ENCODE measurements around the gene SH2D1A. TPM values are rescaled to one million over a fixed set of nuclear protein-coding genes. Genes with fewer than 3 reads are reported as not detected.

Gene SH2D1A
- total and polyA plus RNA-seq, 10 donors = 3.8 to 19.5 (median 11.0) TPM

- TF ChIP-seq CTCF (IDR thresholded peaks at IDR 0.05 in 8 of 11, conservative IDR thresholded peaks at IDR 0.05 in 3 of 11) = no peak
- Histone ChIP-seq H3K27me3 (replicated peaks in 1 of 7) (no peaks in the 10 kb centered on the region), H3K36me3 (no peaks in the 10 kb centered on the region), H3K9me3 (no peaks in the 10 kb centered on the region), H3K4me1 (no peaks in the 10 kb centered on the region), H3K4me3 (peak overlapping the region in 7 of 8 donors; percentile 5 to 65 (median 24)), H3K27ac (peak overlapping the region in 6 of 8 donors; percentile 43 to 87 (median 76))
- WGBS, 5 donors = 49 to 84% (median 51%) methylated on average over 5 of the region's 5 CpGs
- intact Hi-C loops (cut with DNase I; ENCODE audit: low total_unique reads) = no loop called here
- DNase-seq = no peak
Measured at GRCh38 chrX:124347242-124347641, 879 bp downstream of the SH2D1A start.

GRCh38 chrX:124348182-124348581, 1.8 kb downstream of the SH2D1A start:
- Histone ChIP-seq H3K36me3 (no peaks in the 10 kb centered on the region), H3K4me3 (peak overlapping the region in 6 of 8 donors; percentile 1 to 65 (median 16)), H3K27me3 (replicated peaks in 1 of 7) (no peaks in the 10 kb centered on the region), H3K4me1 (no peaks in the 10 kb centered on the region), H3K27ac (peak overlapping the region in 6 of 8 donors; percentile 14 to 87 (median 76)), H3K9me3 (no peaks in the 10 kb centered on the region)
- no peak for DNase-seq
- intact Hi-C loops (cut with DNase I; ENCODE audit: low total_unique reads) = no loop called here
- TF ChIP-seq CTCF (IDR thresholded peaks at IDR 0.05 in 8 of 11, conservative IDR thresholded peaks at IDR 0.05 in 3 of 11) = no peak
- no peak for TF ChIP-seq POLR2A (IDR thresholded peaks at IDR 0.05)
- no peak for TF ChIP-seq POLR2AphosphoS5 (IDR thresholded peaks at IDR 0.05)
- WGBS, 5 donors = 59 to 78% (median 63%) methylated on average over 5 of the region's 5 CpGs

- TF ChIP-seq POLR2A (IDR thresholded peaks at IDR 0.05) (no peak), POLR2AphosphoS5 (IDR thresholded peaks at IDR 0.05) (no peak), CTCF (IDR thresholded peaks at IDR 0.05 in 8 of 11, conservative IDR thresholded peaks at IDR 0.05 in 3 of 11) (no peak)
- Histone ChIP-seq H3K27me3 (replicated peaks in 1 of 7) (no peaks in the 10 kb centered on the region), H3K4me1 (no peaks in the 10 kb centered on the region), H3K27ac (peak overlapping the region in 3 of 8 donors; percentile 74 to 87 (median 80)), H3K36me3 (no peaks in the 10 kb centered on the region), H3K4me3 (peak overlapping the region in 5 of 8 donors; percentile 1 to 65 (median 22)), H3K9me3 (no peaks in the 10 kb centered on the region)
- intact Hi-C loops (cut with DNase I; ENCODE audit: low total_unique reads) = no loop called here
- no peak for DNase-seq
- WGBS, 5 donors = 58 to 86% (median 85%) methylated on average over 6 of the region's 6 CpGs
Measured at GRCh38 chrX:124348885-124349453, 2.6 kb downstream of the SH2D1A start.

GRCh38 chrX:124354648-124355047, 8.3 kb downstream of the SH2D1A start:
- H3K27ac ChIP-seq = no peak overlapping the region
- no peaks in the 10 kb centered on the region for H3K36me3 ChIP-seq
- WGBS, 5 donors = 45 to 60% (median 53%) methylated on average over 2 of the region's 2 CpGs
- H3K4me1 ChIP-seq = no peaks in the 10 kb centered on the region
- H3K27me3 ChIP-seq (replicated peaks in 1 of 7) = no peaks in the 10 kb centered on the region
- DNase-seq = no peak
- H3K9me3 ChIP-seq = no peaks in the 10 kb centered on the region
- no peak overlapping the region for H3K4me3 ChIP-seq
- TF ChIP-seq CTCF (IDR thresholded peaks at IDR 0.05 in 8 of 11, conservative IDR thresholded peaks at IDR 0.05 in 3 of 11) = no peak
- TF ChIP-seq POLR2AphosphoS5 (IDR thresholded peaks at IDR 0.05) = no peak
- TF ChIP-seq POLR2A (IDR thresholded peaks at IDR 0.05) = no peak
- intact Hi-C loops (cut with DNase I; ENCODE audit: low total_unique reads) = no loop called here

Data from spleen (tissue), 11 donors.